Fibroblast of the conjunctiva (primary cell): Measurements from ENCODE around the gene DGUOK.
A peak's percentile ranks its signal among the peaks of the same experiment; 100 is the strongest.

ENCODE experiments used
- DNase-seq: peaks from one replicate; pipeline ENCODE4 v3.0.0-alpha.2; 2010; ENCODE audit warnings: low read depth

DGUOK gene

DNA sequence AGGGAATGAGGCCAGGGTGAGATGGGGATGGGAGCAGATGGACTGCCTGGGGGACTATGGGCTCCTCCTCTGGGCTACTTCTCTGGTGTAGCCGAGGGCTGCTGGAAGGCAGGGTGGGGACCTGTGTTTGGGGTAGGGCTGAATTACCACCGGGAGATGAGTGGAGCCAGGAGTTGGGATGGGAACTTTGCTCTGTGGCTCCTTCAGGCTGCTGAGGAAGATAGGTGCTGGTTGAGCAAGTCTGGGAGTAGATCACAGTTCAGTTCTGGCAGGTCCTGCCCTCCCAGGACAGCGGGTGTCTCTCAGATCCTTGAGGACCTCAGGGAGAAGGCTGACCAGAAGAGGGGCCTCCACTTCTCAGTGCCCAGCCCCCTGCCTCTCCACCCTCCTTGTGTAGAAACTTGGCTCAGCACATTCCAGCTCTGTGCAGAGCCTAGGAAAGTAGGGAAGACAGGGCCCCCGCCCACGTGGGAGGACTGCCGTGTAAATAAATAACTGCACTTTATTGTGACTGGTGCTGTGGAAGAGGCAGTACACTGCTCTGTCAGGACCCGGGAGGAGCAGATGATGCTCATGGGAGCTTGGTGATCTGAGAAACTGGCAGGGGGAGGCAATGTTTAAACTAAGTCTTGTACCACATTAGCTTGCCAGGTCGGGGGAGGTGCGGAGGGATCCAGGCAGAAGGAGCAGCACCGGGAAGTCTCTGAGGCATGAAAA is 73.4 kb downstream of the DGUOK start:
- DNase-seq, result no peak

DNA sequence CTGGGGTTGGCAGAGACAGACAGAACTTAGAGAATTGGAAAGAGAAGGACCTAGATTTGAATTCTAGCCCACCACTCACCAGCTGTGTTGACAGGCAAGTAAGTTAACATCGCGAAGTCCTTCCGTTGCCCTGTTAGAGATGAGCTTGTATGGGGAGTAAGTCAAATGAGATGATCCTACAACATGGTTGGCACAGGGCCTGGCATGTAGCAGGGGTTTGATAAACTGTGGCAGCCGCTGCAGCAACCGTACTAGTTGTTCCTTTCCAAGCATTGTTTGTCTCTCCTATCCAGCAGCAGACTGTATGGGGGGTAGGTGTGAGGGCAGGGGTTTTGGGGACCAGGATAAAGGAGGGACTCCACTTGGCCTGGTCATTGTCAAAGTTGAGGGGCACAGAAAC is 74.0 kb downstream of the DGUOK start:
- no peak for DNase-seq

DNA sequence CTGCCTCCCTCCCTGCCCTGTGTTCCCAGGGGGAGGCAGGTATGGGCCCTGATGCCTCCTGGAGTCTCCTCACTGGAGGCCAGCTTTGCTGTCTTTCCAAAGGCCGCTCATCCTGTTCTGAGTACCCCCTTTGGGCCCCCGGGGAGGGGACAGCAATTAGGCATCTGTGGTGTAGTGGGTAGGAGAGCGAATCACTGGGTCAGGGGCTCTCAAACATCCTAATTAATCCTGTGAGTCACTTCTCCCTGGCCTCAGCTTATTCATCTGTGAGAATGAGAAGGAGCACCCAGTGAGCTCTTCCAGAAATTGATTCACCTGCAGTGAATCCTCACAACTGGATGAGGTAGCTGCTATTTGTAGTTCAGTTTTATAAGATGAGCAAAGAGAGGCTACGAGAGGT is 74.4 kb downstream of the DGUOK start:
- DNase-seq, result no peak

DNA sequence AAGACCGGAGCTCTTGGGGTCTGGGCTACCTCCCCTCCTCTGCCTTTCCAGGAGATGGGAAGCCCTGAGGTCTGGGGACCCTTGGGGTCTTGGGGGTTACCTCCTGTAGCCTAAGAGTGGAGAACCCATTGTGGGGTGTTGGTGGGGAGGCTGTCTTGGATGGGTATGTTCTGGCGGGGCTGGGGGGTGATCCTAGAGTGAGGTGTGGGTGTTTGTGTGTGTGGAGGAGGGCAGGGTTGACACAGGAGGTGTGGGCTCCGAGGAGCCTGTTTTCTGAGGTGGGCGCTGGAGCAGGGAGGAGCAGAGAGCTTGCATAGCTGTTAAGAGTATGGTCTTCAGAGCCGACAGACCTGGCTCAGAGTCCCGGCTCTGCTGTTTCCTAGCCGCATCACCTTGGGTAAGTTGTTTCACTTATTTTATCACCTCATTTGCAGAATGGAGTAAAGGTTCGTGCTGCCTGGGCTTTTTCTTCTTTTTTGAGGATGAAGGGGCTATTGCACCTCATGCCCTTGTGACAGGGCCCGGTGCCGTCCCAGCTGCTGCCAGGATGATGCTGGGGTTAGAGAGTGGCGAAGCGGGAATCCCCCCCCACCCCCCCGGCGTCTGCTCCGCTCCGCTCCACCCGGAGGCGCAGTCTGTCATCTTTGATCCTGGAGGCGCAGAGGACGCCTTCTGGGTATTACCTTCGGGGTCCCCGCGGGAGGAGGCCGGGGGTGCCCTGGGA is 75.3 kb downstream of the DGUOK start:
- no peak for DNase-seq

DNA sequence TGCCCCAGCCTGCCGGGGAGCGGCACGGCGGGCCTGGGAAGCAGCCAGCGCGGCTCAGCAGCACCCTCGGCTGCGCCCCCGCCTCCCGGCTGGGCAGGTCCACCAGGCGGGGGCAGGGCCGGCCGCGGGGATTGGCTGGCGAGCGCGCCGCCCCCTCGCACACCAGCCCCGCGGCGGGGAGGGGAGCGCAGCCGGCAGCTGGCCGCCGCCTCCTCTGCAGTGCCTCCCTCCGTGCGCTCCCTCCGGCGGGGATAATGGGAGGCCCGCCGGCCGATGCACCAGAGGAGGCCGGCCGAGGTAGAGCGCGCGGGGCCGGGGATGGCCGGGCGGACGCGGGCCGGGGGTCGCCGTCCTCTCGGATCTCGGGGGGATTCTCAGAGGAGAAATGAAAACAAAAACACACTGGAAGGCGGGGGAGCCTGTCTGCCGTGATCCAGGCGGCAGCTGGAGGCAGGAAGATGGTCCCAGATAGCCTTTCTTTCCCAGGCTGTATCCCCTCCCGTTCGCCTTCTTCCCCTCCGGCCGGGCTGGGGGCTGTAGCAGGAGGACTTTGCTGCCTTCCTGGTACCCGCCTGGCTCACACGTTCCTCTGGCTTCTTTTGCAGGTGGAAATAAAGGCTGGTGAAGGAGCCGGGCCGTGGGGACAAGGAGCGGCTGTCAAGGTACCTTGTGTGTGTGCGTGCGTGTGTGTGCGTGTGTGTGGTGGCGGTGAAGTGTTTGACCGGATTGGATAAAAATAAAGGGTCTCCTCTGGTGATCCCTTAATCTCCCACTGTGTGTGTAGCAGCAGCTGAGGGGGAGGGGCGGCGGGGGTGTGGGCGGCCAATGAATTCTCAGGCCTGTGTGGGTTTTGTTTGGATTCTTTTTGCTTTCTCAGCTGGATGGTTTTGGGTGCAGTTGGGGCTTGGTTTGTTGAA is 76.1 kb downstream of the DGUOK start:
- peak; percentile 63 for DNase-seq

DNA sequence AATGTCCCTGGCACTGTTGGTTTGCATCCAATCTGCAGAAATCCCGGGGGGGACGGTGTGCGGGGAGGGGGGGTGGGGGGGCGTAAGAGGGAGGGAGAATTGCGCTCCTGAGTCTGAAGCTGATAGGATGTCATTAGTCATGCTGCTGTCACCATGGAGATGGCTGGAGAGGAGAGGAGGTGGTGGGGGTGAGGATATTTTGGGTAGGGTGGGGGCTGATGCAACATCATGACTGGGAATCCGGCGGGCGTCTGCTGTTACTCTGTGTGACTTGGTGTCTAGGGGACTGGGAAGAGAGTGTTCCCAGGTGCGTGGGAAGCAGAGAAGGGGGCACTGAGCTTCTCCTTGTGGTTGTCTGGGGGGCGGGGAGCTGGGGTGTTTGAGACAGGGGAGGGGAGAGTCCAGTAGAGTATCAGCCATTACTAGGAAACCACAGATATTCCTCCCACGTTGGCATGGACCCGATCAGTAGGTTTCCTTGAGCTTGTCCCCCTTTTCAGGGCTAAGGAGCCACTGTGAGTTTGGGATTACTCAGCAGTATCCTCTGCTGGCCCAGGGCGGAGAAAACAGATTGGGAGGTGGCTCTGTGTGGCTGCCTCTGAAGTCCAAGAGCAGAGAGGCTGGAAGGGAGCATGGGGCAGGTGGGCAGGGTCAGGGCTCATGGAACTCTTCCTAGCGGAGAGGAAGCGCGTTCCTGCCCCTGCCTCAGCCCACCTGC is 77.0 kb downstream of the DGUOK start:
- DNase-seq, result peak; percentile 76

DNA sequence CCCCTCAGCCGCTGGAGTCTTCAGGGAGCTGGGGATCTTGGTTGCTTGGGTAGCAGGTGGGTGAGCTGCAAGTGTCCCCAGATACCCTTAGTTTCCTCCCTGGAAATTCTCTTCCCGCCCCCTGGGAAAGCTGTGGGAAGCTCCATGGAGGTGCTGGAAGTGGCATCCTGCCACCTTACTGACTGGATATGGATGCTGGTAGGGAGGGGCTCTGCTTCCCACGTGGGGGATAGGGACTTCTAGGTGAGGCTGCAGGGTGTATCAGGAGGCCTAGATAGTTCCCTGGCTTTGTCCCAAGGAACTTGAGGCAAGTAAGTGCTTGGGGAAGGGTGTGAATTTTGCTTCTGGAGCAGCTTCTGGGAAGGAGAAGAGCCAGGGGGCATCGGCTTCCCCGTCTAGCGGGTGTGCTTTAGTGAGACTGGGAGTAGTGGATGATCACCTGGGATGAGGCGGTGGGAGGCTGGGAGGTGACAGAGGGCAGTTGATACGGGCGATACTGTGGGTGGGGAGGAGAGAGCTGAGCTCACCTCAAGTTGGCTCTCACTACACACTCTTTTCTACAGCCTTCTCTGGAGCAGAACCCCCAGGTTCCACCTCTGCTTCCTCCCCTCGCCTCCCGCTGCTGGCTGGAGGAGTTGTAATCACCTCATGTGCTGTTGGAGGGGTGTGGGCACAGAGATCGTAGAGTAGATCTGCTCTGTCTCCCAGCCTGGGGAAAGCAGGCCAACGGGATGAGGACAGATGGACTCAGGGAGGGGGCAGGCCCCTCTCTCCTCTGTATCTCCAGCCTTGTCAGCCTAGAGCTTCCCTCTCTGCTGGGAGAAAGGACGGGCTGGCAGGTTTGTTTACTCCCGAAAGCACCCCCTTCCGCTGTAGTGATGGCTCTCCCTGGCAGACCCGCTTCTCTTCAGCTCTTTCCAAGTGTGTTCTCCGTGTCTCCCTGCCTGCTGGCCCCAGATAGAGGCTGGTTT is 77.8 kb downstream of the DGUOK start:
- no peak for DNase-seq

DNA sequence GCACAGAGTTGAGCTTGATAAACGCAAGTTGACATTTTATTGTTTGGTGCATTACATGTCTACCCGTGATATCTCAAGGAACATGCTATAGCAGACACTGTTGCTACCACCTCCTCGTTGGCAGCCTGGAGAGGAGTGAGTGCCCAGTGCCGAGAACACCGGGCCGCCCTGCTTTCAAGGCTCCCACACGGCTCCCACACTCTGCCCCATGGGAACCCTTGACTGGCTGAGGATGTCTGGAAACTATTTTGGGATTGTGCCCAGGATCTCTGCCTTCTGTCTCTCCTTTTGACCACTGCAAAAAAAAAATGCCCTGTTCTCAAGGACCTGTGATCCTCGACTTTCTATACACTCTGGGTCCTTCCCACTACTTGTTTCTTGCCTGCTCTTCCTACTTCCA is 79.1 kb downstream of the DGUOK start:
- DNase-seq, result no peak

DNA sequence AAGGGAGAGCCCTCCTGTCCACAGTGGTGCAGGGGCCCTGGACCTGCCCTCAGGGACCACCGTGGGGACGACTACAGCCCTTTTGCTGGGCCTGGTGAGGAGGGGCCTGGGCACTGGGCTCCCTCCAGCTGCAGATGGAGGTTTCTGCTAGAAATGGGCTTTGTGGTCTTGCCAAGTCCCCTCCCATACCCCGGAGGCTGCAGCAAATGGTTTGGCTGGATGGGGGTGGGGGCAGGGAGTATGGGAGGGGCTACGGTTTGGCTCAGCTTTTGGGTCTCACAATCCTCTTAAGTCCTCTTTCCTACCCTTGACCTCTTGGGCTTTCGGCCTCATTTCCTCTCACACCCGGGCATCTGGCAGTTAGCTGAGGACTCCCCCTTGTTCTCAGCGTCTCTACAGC is 79.8 kb downstream of the DGUOK start:
- peak; percentile 64 for DNase-seq

DNA sequence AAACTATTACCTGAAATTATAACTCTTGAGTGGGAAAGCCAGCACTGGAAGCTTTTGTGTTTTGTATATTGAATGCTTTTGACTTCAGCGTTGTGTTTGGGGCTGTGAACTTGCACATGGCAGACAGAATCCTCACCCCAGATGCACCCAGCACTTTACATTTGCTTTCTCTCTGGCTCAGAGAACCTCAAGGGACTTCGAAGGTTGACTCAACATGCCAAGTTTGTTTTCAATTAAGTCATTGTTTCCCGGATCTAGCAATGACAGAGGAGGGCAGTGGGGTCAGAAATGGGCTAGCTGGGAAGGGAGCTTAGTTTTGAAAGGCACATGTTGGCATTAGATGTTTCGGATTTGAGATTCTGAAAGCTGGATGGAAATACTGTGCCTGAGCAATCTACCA is 80.4 kb downstream of the DGUOK start:
- peak; percentile 51 for DNase-seq

DNA sequence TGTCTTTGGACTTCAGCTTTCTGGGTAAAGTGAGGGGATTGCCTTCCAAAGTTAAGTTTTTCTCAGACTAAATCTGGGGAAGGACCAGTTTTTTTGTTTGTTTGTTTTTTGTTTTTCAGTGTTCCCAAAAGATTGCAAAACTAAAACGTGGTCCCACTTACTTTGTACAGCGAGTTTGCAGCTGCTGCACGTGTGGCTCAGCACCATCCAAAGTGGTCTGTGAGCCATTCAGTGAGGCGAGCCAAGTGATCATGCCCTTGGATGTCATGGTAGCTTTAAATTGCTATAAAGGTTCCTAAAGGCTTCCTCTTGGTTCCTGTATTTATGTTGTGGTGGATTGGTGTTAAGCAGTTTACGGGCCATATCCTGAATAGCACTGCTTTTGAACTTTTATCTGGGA is 81.0 kb downstream of the DGUOK start:
- no peak for DNase-seq
